ENCODE measurements around the gene ARHGAP21.
"Not testable (repeated sequence)": the region's sequence is repeated elsewhere in the genome, so short reads cannot be mapped to it uniquely, and the experiment has no call there.

ARHGAP21 gene

GRCh38 chr10:24731942-24732341, 8.3 kb upstream of the ARHGAP21 start:
- DNase-seq (ENCODE audit: low spot score) = no peak
- in situ Hi-C loops (cut with MboI; ENCODE audit: low sequenced_read_pairs, unreplicated experiment) = no loop called here
- no peak for TF ChIP-seq CTCF (IDR thresholded peaks at IDR 0.05; ENCODE audit: borderline replicate concordance, control extremely low read depth, extremely low read depth, insufficient read depth, missing control alignments)

GRCh38 chr10:24730811-24731210, 7.1 kb upstream of the ARHGAP21 start:
- DNase-seq (ENCODE audit: low spot score) = no peak
- in situ Hi-C loops (cut with MboI; ENCODE audit: low sequenced_read_pairs, unreplicated experiment) = no loop called here
- TF ChIP-seq CTCF (IDR thresholded peaks at IDR 0.05; ENCODE audit: borderline replicate concordance, control extremely low read depth, extremely low read depth, insufficient read depth, missing control alignments) = no peak

- in situ Hi-C loops (cut with MboI; ENCODE audit: low sequenced_read_pairs, unreplicated experiment) = no loop called here
- DNase-seq (ENCODE audit: low spot score) = peak; percentile 19
- no peak for TF ChIP-seq CTCF (IDR thresholded peaks at IDR 0.05; ENCODE audit: borderline replicate concordance, control extremely low read depth, extremely low read depth, insufficient read depth, missing control alignments)
Observed at GRCh38 chr10:24727786-24728185, 4.1 kb upstream of the ARHGAP21 start.

- no peak for DNase-seq (ENCODE audit: low spot score)
- in situ Hi-C loops (cut with MboI; ENCODE audit: low sequenced_read_pairs, unreplicated experiment) = no loop called here
- no peak for TF ChIP-seq CTCF (IDR thresholded peaks at IDR 0.05; ENCODE audit: borderline replicate concordance, control extremely low read depth, extremely low read depth, insufficient read depth, missing control alignments)
Observed at GRCh38 chr10:24726626-24727025, 2.9 kb upstream of the ARHGAP21 start.

GRCh38 chr10:24726029-24726428, 2.3 kb upstream of the ARHGAP21 start:
- in situ Hi-C loops (cut with MboI; ENCODE audit: low sequenced_read_pairs, unreplicated experiment); DNase-seq (ENCODE audit: low spot score): not testable (repeated sequence)

GRCh38 chr10:24724381-24725228, 918 bp upstream of the ARHGAP21 start:
- in situ Hi-C loops (cut with MboI; ENCODE audit: low sequenced_read_pairs, unreplicated experiment) = no loop called here
- peak; percentile 97 for DNase-seq (ENCODE audit: low spot score)

More at GRCh38 chr10:24724381-24725228, 918 bp upstream of the ARHGAP21 start:
- TF ChIP-seq CTCF (IDR thresholded peaks at IDR 0.05; ENCODE audit: borderline replicate concordance, control extremely low read depth, extremely low read depth, insufficient read depth, missing control alignments) = no peak
